Effector CD8-positive, alpha-beta T cell (primary cell): ENCODE results near the gene HMGCLL1.

Source experiments
- DNase-seq: peaks from one replicate; lab custom pipeline; 2025; lab: John Stamatoyannopoulos, UW

Gene HMGCLL1

GRCh38 chr6:55531496-55531895 lies 47.5 kb downstream of the HMGCLL1 start:
- DNase-seq = no peak

GRCh38 chr6:55530931-55531330 lies 48.1 kb downstream of the HMGCLL1 start:
- no peak for DNase-seq

- DNase-seq = no peak
Measured at GRCh38 chr6:55528624-55529023, 50.4 kb downstream of the HMGCLL1 start.

GRCh38 chr6:55524441-55524840 lies 54.6 kb downstream of the HMGCLL1 start:
- no peak for DNase-seq

GRCh38 chr6:55518529-55519060 lies 60.4 kb downstream of the HMGCLL1 start:
- DNase-seq = no peak

- no peak for DNase-seq
Measured at GRCh38 chr6:55516736-55517135, 62.3 kb downstream of the HMGCLL1 start.

- no peak for DNase-seq
Measured at GRCh38 chr6:55512904-55513303, 66.1 kb downstream of the HMGCLL1 start.

GRCh38 chr6:55511122-55511800 lies 67.7 kb downstream of the HMGCLL1 start:
- DNase-seq = no peak

GRCh38 chr6:55499591-55499990 lies 79.4 kb downstream of the HMGCLL1 start:
- DNase-seq = no peak

- no peak for DNase-seq
Measured at GRCh38 chr6:55497694-55498093, 81.3 kb downstream of the HMGCLL1 start.

GRCh38 chr6:55496201-55496600 lies 82.8 kb downstream of the HMGCLL1 start:
- DNase-seq = no peak

GRCh38 chr6:55495277-55495676 lies 83.7 kb downstream of the HMGCLL1 start:
- DNase-seq = no peak

- no peak for DNase-seq
Measured at GRCh38 chr6:55494411-55494810, 84.6 kb downstream of the HMGCLL1 start.

GRCh38 chr6:55492259-55492658 lies 86.7 kb downstream of the HMGCLL1 start:
- no peak for DNase-seq

- no peak for DNase-seq
Measured at GRCh38 chr6:55490871-55491270, 88.1 kb downstream of the HMGCLL1 start.

GRCh38 chr6:55474382-55474781 lies 104.6 kb downstream of the HMGCLL1 start:
- DNase-seq = no peak

- no peak for DNase-seq
Measured at GRCh38 chr6:55473722-55474121, 105.3 kb downstream of the HMGCLL1 start.

- DNase-seq = no peak
Measured at GRCh38 chr6:55469951-55470366, 109.0 kb downstream of the HMGCLL1 start.

- DNase-seq = no peak
Measured at GRCh38 chr6:55456016-55456415, 123.0 kb downstream of the HMGCLL1 start.

GRCh38 chr6:55450005-55450404 lies 129.0 kb downstream of the HMGCLL1 start:
- no peak for DNase-seq

GRCh38 chr6:55449225-55449624 lies 129.8 kb downstream of the HMGCLL1 start:
- DNase-seq = no peak

- DNase-seq = no peak
Measured at GRCh38 chr6:55448451-55448850, 130.5 kb downstream of the HMGCLL1 start.

GRCh38 chr6:55447891-55448290 lies 131.1 kb downstream of the HMGCLL1 start:
- no peak for DNase-seq

- DNase-seq = no peak
Measured at GRCh38 chr6:55445648-55446204, 133.3 kb downstream of the HMGCLL1 start.
